GM21526 (cell line): ENCODE measurements around the gene DPEP3.
A peak's percentile ranks its signal among the peaks of the same experiment; 100 is the strongest.
"Not testable (repeated sequence)": the region's sequence is repeated elsewhere in the genome, so short reads cannot be mapped to it uniquely, and the experiment has no call there.

Experiments
- ATAC-seq: cut with Tn5 transposase; IDR thresholded peaks from one replicate; pipeline ENCODE4 v1.9.1; 2021; ENCODE audit warnings: moderate library complexity; ENCODE audit not compliant: unreplicated experiment, low FRiP score

Gene DPEP3, protein sequence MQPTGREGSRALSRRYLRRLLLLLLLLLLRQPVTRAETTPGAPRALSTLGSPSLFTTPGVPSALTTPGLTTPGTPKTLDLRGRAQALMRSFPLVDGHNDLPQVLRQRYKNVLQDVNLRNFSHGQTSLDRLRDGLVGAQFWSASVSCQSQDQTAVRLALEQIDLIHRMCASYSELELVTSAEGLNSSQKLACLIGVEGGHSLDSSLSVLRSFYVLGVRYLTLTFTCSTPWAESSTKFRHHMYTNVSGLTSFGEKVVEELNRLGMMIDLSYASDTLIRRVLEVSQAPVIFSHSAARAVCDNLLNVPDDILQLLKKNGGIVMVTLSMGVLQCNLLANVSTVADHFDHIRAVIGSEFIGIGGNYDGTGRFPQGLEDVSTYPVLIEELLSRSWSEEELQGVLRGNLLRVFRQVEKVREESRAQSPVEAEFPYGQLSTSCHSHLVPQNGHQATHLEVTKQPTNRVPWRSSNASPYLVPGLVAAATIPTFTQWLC

DNA sequence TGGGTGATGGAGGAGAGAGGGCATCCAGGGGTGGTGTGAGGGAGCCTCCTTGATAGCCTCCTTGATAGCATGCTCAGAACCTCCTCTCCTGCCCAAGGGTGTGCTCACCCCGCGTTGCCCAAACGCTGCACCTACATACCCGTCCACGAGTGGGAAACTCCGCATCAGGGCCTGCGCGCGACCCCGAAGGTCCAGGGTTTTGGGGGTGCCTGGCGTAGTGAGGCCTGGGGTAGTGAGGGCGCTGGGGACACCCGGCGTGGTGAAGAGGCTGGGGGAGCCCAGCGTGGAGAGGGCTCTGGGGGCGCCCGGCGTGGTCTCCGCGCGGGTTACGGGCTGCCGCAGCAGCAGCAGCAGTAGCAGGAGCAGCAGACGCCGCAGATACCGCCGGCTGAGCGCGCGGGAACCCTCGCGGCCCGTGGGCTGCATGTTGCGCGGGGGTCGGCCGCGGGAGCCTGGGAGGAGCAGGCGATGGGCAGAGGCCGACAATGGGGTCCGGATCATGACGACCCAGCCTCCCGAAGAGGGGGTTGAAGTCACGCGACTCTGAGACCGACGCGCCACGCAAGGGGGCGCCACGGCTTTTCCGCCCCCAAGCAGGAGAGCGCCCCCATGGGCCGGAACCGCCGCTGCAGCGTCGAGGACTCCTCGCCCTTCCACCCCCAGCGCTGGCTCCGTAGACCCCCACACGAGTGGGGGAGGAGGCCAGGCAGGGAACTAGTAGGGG lies at the start of gene DPEP3:
DPEP3 (minus strand) TSS at position 545 of the 724 bp plus-strand sequence; CDS start at position 426, 119 bp downstream.
- no peak for ATAC-seq

DNA sequence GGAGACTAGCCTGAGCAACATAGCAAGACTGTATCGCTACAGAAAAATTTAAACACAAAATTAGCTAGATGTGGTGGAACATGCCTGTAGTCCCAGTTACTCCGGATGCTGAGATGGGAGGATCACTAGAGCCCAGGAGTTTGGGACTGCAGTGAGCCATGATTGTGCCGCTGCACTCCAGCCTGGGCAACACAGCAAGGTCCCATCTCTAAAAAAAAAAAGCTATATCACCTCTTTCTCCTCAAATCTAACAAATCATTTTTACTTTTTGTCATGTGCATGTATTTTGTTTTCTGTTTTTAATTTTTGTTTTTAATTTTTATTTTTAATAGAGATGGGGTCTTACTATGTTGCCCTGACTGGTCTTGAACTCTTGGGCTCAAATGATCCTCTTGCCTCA lies 48.7 kb upstream of the DPEP3 start:
- no peak for ATAC-seq

DNA sequence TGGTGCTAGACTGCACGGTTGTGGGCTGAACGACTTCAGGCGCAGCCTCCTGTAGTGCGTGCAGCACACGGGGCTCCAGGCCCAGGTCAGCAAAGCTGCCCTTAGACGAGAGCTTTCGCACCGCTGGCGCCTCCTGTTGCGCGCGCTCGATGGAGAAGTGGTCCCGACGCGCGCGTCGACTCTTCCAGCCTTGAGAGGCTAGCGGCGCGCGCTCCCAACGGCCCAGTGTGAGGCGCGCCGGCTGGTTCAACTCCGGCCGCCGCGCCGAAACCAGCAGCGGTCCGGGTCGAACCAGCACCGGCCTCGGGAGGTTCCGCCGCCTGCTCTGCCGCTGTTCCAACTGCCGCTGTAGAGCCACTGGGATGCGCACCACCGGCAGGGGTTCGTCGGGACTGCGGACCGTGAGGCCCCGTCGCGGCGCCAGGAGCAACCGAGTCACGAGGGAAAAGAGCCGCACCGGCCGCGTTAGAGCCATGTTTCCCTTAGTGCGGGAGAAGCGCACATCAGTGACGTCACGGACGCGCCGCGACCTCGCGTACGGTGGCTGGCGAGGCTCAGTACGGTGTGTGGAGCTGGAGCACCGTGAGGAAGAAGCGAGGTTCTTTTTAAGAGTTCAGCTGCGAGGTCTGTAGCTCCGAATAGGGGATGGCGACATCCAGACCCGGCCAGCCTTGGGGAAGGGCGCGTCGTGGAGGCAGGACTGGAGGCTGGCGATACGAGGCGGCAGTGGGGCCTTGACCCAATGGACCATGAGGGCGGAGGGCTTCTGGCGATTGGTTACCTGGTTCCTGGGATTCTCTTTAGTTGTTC lies 42.6 kb upstream of the DPEP3 start, which contains the start of the genes DDX28 and DUS2:
DDX28 (minus strand) TSS at position 505 of the 810 bp plus-strand sequence; CDS start at position 475, 30 bp downstream.
DUS2 (plus strand) TSS at position 557 of the 810 bp plus-strand sequence. CDS start 14,740 bp downstream, outside the sequence.
- peak; percentile 66 for ATAC-seq

DNA sequence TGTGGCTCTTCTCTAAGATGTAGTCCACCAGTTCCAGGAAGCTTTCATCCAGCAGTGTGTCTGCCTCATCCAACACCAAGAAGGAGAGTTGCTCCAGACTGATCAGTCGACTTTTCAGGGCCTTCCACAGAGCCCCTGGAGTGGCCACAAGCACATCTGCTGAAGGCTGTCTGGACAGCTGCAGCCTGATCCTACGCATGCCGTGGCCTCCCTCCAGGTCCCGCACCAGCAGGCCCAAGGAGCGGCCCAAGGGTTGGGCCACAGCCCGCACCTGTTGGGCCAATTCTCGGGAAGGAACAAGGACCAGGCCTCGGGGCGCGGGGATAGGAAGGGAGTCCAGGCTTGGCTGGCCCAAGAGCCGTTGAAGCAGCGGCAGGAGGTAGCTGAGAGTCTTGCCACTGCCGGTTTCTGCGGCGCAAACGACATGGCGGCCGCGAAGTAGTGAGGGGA lies 42.0 kb upstream of the DPEP3 start:
- ATAC-seq, result no peak

DNA sequence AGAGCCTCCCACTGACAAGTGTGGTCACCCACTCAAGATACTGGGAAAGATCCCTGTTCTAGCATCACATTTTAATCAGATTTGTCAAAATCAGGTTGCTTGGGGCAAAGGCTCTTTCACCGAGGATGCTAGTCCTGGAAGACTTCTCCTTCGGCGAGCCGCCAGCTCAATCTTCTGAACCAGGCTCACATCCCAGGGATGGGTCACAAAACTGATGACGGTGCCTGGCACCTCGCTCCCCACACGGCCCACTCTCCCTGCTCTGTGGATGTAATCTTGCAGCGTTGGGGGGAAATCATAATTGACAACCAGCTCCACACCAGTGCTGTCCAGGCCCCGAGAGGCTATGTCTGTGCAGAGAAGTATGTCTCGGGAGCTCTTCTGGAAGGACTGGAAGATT lies 41.2 kb upstream of the DPEP3 start:
- no peak for ATAC-seq

DNA sequence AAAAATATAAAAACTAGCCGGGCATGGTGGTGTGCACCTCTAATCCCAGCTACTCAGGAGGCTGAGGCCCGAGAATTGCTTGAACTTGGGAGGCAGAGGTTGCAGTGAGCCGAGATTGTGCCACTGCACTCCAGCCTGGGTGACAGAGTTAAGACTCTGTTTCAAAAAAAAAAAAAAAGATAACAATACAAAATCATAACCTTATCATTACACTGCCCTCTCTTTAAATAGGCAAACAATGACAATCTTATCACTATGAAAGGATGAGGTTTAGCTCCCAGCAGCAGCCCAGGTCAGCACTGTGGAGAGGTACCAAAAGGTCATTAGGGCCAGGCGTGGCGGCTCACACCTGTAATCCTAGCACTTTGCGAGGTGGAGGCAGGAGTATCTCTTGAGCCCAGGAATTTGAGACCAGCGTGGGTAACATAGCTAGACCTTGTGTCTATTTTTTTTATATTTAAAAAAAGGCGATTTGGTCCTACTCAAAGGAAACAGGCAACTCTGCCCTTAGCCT lies 38.9 kb upstream of the DPEP3 start:
- no peak for ATAC-seq

DNA sequence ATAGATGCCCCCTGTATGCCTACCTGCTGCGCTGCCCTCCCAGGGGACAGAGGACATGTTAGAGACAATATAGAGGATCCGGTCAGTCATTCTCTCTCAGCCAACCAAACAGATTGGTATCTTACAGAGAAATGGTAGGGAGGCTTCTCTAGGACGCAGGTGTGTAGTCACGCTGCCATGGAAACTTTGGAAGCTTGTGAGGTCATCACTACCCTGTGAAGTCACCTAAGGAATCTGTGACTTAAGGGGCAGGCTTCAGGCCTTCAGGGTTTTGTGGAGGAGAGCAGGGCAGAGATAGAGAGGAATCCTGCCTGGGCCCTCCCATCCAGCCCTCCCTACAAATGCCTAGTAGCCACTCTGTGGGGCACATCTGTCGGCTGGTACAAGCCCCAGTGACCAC lies 35.4 kb upstream of the DPEP3 start, which contains the start of gene DPEP2NB:
DPEP2NB (minus strand) TSS at position 231 of the 400 bp plus-strand sequence; CDS start at position 90, 141 bp downstream.
- no peak for ATAC-seq

DNA sequence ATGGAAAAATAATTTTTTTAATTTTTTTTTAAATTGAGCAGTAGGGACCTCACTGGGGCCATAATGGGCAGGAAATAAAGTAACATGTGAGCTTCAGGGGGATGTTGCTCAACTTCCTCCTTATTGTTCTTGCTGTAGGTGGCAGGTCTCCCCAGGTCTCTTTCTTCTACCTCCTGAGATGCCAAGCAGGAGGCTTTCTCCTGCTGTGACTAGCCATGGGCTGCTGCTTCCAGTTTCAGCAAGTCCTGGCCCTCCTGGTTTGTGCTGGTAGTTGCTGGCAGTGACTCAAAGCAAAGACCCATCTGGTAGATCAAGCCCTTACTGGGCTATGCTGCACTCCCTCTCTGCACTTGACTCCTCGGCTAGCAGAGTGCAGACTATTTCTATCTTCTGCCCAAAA lies 33.1 kb upstream of the DPEP3 start:
- ATAC-seq, result no peak

DNA sequence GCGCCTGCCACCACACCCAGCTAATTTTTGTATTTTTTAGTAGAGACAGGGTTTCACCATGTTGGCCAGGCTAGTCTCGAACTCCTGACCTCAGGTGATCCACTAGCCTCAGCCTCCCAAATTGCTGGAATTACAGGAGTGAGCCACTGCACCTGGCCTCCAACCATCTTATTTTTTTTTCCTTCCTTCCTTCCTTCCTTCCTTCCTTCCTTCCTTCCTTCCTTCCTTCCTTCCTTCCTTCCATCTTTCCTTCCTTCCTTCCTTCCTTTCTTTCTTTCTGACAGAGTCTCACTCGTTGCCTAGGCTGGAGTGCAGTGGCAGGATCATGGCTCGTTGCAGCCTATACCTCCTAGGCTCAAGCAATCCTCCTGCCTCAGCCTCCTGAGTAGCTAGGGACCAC lies 29.6 kb upstream of the DPEP3 start:
- not testable (repeated sequence) for ATAC-seq

DNA sequence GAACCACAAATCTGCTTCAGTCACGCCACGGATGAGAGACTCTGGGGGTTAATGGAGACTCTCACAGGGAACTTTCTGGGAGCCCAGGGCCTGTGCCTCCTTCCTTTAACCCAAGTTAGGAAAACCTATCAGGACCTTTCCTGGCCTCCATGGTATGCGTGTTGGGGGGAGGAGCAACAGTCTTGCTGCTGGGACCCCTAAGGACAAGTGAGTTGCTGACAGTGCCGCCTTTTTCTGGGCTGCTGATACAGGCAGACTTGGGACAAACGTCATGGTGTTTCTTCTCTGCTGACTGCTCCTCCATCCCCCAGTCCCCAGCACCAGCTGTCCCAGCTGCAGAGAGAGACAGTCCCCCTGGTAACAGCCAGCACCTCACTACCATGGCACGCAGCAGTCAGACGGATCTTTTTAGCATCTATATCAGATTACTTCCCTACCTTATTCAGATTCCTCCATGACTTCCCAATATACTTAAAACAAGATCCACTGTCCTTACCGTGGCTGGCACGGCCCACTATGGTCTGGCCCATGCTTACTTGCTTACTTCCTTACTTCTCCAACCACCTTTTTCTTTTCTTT lies 28.9 kb upstream of the DPEP3 start:
- ATAC-seq, result no peak

DNA sequence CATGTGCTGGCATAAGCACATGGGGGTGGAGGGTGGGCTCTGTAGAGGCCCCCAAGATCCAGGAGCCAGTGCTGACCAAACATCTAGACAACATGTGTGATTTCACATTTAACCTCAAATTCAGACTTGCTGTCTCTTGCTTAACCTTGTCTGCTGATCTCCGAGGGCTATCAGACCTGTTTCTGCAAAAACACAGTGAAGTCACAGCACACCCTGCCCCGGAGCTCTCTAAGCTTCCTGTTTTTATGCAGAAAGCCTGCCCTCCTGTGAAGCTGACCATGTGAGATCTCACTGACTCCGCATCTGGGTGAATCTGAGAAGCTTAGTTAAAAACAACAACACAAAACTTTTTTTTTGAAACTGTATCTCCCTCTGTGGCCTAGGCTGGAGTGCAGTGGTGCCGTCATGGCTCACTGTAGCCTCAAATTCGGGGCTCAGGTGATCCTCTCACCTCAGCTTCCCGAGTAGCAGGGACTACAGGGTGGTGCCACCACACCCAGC lies 25.5 kb upstream of the DPEP3 start:
- ATAC-seq, result no peak

DNA sequence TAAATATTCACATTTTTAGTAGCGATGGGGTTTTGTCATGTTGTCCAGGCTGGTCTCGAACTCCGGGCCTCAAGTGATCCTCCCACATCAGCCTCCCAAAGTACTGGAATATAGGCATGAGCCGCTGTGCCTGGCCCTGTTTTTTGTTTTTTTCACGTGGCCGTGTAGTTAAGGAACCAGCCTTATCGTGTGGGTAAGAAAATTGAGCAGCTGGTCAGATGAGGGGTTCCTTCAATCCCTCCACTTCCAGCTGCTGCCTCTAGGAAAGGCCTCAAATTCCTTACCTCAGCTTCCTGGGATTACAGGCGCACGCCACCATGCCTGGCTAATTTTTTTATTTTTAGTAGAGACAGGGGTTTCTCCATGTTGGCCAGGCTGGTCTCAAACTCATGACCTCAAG lies 24.9 kb upstream of the DPEP3 start:
- no peak for ATAC-seq

DNA sequence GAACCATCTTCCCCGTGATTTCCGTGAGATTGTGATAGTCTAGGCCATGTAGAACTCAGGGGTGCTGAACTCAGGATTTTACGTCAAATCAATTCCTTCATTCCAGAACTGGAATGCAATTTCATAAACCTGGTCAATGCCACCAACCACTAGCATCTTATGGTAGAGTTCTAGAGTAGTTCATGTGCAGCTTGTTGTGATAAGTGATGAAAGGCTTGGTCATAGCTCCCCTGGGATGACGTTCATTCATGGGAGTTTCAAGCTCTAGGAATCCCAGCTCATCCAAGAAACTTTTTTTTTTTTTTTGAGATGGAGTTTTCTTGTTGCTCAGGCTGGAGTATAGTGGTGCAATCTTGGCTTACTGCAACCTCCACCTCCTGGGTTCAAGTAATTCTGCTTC lies 22.7 kb upstream of the DPEP3 start:
- ATAC-seq, result no peak

DNA sequence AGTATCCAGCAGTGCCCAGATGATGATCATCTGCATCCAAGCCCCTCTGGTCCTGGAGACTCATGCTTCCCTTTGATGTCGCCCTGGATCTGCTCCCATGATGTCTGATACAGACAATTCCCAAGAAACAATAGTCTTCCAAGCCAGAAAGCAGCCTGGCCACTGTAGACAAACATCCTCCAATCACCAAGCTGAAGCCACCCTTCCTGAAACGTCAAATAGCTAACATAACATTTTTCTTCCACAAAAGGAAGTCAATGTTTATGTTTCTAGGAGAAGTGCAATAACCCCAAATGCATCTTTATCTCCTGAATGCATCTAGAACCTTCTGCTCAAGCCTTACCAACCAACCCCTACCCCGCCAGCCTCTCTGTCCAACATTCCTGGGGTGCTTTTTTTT lies 20.2 kb upstream of the DPEP3 start:
- no peak for ATAC-seq

DNA sequence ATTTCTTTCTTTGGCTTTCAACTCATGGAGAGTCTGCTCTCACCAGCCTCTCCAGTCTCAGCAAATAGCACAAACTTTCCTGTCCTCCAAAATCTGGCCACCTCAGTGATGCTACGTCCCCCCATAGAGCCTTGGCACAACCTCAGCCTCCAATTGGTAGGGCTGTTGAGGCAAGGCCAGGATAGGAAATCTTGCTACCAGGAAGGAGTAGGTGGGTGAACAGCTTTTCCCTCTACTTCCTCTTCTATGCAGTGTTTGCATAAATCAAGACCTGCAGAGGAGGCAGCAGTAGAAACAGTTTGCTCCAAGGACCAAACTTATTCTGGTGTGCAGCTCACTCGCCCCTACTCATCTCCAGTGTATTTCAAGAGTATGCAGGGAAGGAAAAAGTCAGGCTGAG lies 19.7 kb upstream of the DPEP3 start:
- ATAC-seq, result no peak

DNA sequence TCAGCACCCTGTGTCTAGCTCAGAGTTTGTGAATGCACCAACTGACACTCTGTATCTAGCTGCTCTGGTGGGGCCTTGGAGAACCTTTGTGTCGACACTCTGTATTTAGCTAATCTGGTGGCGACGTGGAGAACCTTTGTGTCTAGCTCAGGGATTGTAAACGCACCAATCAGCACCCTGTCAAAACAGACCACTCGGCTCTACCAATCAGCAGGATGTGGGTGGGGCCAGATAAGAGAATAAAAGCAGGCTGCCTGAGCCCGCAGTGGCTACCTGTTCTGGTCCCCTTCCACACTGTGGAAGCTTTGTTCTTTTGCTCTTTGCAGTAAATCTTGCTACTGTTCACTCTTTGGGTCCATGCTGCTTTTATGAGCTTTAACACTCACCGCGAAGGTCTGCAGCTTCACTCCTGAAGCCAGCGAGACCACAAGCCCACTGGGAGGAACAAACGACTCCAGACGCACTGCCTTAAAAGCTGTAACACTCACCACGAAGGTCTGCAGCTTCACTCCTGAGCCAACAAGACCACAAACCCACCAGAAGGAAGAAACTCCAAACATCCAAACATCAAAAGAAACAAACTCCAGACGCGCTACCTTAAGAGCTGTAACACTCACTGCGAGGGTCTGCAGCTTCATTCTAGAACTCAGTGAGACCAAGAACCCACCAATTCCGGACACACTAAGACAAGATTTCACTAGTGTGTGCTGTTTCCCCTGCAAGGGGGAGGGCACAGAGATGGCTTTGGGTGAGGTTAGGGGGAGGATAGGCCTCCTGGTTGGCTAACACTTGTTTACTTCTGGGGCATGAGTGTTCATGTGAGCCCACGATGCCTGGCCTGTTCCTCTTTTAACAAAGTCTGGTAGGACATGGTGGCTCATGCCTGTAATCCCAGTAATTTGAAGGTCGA lies 18.7 kb upstream of the DPEP3 start, which contains the start of gene DPEP2:
DPEP2 (minus strand) TSS at position 706 of the 910 bp plus-strand sequence. CDS start 6,272 bp downstream, outside the sequence.
- not testable (repeated sequence) for ATAC-seq

DNA sequence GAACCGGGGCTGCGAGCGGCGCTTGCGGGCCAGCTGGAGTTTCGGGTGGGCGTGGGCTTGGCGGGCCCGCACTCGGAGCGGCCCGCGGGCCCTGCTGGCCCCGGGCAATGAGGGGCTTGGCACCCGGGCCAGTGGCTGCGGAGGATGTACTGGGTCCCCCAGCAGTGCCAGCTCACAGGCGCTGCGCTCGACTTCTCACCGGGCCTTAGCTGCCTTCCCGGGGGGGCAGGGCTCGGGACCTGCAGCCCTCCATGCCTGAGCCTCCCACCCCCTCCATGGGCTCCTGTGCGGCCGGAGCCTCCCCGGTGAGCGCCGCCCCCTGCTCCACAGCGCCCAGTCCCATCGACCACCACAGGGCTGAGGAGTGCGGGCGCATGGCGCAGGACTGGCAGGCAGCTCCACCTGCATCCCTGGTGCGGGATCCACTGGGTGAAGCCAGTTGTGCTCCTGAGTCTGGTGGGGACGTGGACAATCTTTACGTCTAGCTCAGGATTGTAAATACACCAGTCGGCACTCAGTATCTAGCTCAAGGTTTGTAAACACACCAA lies 18.0 kb upstream of the DPEP3 start:
- not testable (repeated sequence) for ATAC-seq

DNA sequence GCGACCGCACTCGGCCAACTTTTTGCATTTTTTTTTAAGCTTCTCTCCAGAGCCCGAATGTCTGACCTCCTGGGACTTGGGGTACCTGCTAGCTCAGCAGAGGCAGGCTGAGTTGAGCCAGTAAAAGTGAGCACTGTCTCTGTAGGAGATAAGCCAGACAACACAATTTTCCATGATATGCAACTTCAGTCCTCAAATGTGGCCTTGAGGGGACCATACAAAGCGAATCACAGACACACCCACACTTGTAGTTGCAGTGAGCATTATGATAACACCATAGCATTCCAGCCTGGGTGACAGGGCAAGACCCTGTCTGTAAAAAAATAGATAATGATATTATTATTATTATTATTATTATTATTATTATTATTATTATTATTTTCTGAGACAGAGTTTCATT lies 16.4 kb upstream of the DPEP3 start:
- ATAC-seq, result no peak
